ENCODE data around the gene DNAH2. TPM values are rescaled to one million over a fixed set of nuclear protein-coding genes. Genes with fewer than 3 reads are reported as not detected.

DNAH2 gene
- total RNA-seq, 1 donor from 2014 or later = 0.26 TPM

DNA sequence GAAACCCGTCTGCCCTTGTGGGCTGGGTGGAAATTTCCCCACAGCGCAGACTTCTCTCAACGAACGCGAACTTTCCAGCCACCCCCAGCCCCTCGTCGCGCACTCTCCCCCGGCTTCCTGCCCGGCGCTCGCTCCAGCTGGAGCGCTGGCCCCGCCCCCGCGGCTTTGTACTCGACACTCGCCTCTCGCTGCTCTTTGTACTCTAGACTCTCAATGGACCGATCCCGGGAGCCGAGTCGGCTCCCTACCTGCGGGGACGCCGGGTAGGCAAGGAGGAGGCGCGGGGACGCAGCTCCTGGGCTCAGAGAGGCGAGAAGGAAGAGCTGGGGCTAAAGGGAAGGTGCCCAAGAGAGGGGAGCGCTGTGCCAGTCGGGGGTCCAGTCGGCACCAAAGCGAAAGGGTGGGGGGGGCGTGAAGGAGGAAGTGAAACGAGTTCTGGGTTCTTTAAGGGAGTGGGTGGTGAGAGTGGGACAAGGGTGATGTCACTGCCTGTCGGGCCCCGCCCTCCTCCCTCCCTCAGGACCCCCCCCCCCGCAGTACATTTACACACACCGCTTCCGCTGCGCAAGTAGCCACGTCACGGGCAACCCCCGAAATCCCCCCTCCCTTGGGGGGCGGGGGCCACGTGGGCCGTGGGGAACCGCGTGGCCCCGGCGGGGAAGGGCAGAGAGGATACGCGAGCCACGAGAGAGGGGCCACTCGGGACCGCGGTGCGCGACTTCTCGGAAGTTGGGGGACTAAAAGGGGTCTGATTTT, 126.2 kb downstream of the DNAH2 start:
- DNase-seq (ENCODE audit: low read depth) (peak; percentile 76), FAIRE-seq (no peak)
- TF ChIP-seq, protein P1, sequence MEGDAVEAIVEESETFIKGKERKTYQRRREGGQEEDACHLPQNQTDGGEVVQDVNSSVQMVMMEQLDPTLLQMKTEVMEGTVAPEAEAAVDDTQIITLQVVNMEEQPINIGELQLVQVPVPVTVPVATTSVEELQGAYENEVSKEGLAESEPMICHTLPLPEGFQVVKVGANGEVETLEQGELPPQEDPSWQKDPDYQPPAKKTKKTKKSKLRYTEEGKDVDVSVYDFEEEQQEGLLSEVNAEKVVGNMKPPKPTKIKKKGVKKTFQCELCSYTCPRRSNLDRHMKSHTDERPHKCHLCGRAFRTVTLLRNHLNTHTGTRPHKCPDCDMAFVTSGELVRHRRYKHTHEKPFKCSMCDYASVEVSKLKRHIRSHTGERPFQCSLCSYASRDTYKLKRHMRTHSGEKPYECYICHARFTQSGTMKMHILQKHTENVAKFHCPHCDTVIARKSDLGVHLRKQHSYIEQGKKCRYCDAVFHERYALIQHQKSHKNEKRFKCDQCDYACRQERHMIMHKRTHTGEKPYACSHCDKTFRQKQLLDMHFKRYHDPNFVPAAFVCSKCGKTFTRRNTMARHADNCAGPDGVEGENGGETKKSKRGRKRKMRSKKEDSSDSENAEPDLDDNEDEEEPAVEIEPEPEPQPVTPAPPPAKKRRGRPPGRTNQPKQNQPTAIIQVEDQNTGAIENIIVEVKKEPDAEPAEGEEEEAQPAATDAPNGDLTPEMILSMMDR (IDR thresholded peaks at IDR 0.05; ENCODE audit: insufficient read depth, low read length, severe bottlenecking) = no peak
- H3K36me3 ChIP-seq (ENCODE audit: control insufficient read depth, insufficient read depth, low read length) = peaks cover 31% of the 10 kb centered on the region
- H3K27me3 ChIP-seq (ENCODE audit: control insufficient read depth, insufficient read depth, low read length) = no peaks in the 10 kb centered on the region
- peak overlapping the region; percentile 67 for H3K4me3 ChIP-seq (ENCODE audit: low read depth, low read length)

- no peak for FAIRE-seq
Measured at GRCh38 chr17:7844292-7845154, 127.0 kb downstream of the DNAH2 start.

DNA sequence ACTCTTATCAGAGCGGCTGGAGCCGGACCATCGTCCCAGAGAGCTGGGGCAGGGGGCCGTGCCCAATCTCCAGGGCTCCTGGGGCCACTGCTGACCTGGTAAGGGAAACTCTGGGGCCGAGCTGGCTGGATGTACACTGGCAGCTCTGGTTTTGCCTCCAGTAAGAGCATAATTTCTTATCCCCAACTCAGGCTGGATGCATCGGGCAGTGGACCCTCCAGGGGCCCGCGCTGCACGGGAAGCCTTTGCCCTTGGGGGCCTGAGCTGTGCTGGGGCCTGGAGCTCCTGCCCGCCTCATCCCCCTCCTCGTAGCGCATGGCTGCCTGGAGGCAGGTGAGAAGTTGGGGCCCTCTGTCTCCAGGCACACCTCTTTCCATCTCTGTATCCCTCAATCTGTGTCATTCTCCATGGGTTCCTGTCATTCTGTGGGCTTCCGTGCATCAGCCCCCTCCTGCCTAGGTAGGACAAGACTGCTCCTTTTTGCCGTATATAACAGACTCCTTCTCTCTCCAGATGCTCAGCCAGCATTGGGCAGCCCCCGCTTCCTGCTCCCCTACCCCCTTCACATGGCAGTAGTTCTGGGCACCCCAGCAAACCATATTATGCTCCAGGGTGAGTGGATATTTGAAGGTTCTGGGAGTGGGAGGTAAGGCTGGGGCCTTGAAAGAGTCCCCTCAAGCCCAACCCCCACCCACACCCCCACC, 128.0 kb downstream of the DNAH2 start:
- Histone ChIP-seq H3K36me3 (ENCODE audit: control insufficient read depth, insufficient read depth, low read length) (peaks cover 39% of the 10 kb centered on the region), H3K27me3 (ENCODE audit: control insufficient read depth, insufficient read depth, low read length) (no peaks in the 10 kb centered on the region), H3K4me3 (ENCODE audit: low read depth, low read length) (peak overlapping the region; percentile 67)
- FAIRE-seq (no peak), DNase-seq (ENCODE audit: low read depth) (no peak)
- TF ChIP-seq, protein P1 (IDR thresholded peaks at IDR 0.05; ENCODE audit: insufficient read depth, low read length, severe bottlenecking) = no peak

More at GRCh38 chr17:7844292-7845154, 127.0 kb downstream of the DNAH2 start:
- H3K27me3 ChIP-seq (ENCODE audit: control insufficient read depth, insufficient read depth, low read length) = no peaks in the 10 kb centered on the region
- TF ChIP-seq, protein P1 (IDR thresholded peaks at IDR 0.05; ENCODE audit: insufficient read depth, low read length, severe bottlenecking) = no peak
- peak overlapping the region; percentile 67 for H3K4me3 ChIP-seq (ENCODE audit: low read depth, low read length)
- peak; percentile 90 for DNase-seq (ENCODE audit: low read depth)
- peaks cover 37% of the 10 kb centered on the region for H3K36me3 ChIP-seq (ENCODE audit: control insufficient read depth, insufficient read depth, low read length)

DNA sequence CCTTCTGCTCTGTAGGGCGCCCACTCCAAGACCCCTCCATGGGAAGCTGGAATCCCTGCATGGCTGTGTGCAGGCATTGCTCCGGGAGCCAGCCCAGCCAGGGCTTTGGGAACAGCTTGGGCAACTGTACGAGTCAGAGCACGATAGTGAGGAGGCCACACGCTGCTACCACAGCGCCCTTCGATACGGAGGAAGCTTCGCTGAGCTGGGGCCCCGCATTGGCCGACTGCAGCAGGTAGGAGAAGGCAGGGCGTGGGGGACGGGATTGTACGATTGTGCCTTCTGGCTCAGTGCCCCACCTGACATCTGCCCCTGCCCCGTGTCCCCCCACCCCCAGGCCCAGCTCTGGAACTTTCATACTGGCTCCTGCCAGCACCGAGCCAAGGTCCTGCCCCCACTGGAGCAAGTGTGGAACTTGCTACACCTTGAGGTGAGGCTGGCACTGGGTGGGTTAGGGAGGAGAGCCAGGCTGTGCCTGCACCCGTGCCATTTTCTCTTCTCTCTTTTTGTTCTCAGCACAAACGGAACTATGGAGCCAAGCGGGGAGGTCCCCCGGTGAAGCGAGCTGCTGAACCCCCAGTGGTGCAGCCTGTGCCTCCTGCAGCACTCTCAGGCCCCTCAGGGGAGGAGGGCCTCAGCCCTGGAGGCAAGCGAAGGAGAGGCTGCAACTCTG, 128.7 kb downstream of the DNAH2 start:
- FAIRE-seq (no peak), DNase-seq (ENCODE audit: low read depth) (no peak)
- Histone ChIP-seq H3K4me3 (ENCODE audit: low read depth, low read length) (no peak overlapping the region), H3K36me3 (ENCODE audit: control insufficient read depth, insufficient read depth, low read length) (peaks cover 45% of the 10 kb centered on the region), H3K27me3 (ENCODE audit: control insufficient read depth, insufficient read depth, low read length) (no peaks in the 10 kb centered on the region)
- TF ChIP-seq, protein P1 (IDR thresholded peaks at IDR 0.05; ENCODE audit: insufficient read depth, low read length, severe bottlenecking) = no peak
